ENCODE results near the gene ZNF200. TPM values are rescaled to one million over a fixed set of nuclear protein-coding genes. Genes with fewer than 3 reads are reported as not detected.

The ZNF200 gene
- total and polyA plus RNA-seq, 2 donors (not counting 3 experiments of a cell fraction or from before 2014, with no cell fraction given) = 2.8 to 10.0 TPM

- POLR2A ChIA-PET = no interaction called here
Observed at GRCh38 chr16:3189869-3190268, 45.1 kb downstream of the ZNF200 start.

GRCh38 chr16:3188925-3189825 is 45.8 kb downstream of the ZNF200 start:
- intact Hi-C loops (cut with micrococcal nuclease) (loop anchor here (1.0 to 2.0 kb wide), 3 partner anchors 74 to 116 kb away; partner anchors contain the start of genes TIGD7, ZNF263 and ZNF75A), dilution Hi-C loops (cut with MboI; ENCODE audit: extremely low pct_ligation_motif_present, low sequenced_read_pairs) (no loop called here)
- no peaks in the 10 kb centered on the region for H3K79me2 ChIP-seq (ENCODE audit: control insufficient read depth, insufficient read depth, low read length)
- no peaks in the 10 kb centered on the region for H4K20me1 ChIP-seq (replicated peaks; ENCODE audit: control insufficient read depth, extremely low read depth, insufficient read depth, low read length)
- H3K4me2 ChIP-seq (ENCODE audit: insufficient read depth, low read length) = peak overlapping the region; percentile 40
- FAIRE-seq (peak; percentile 68), DNase-seq (ENCODE audit: low read depth, low spot score) (peak; percentile 51)
- H3K9ac ChIP-seq (replicated peaks; ENCODE audit: extremely low read depth, insufficient read depth, low read length) = peak overlapping the region; percentile 5
- TF ChIP-seq MYC (IDR thresholded peaks at IDR 0.05; ENCODE audit: low read depth, low read length) (peak; percentile 3), POLR2A (IDR thresholded peaks at IDR 0.05; ENCODE audit: low read depth, low read length) (no peak)
- TF ChIP-seq, protein P1, sequence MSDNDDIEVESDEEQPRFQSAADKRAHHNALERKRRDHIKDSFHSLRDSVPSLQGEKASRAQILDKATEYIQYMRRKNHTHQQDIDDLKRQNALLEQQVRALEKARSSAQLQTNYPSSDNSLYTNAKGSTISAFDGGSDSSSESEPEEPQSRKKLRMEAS (IDR thresholded peaks at IDR 0.05; ENCODE audit: insufficient read depth, insufficient read length) = peak; percentile 4
- no peak overlapping the region for H3K27ac ChIP-seq (ENCODE audit: insufficient read depth, low read depth, low read length)
- ChIA-PET CTCF (interaction anchor here (0.7 to 1.1 kb wide), 3 partner anchors 14 to 268 kb away, joined by 3 read pairs; no protein-coding TSS in a partner anchor), POLR2A (no interaction called here)
- no peaks in the 10 kb centered on the region for H3K9me3 ChIP-seq (replicated peaks; ENCODE audit: control insufficient read depth, insufficient read depth, low read length)
- H3K4me1 ChIP-seq (ENCODE audit: control insufficient read depth, extremely low read depth, insufficient read depth, low read length) = peaks cover 16% of the 10 kb centered on the region
- H3K36me3 ChIP-seq (ENCODE audit: control insufficient read depth in 2 of 2, extremely low read depth in 1 of 2, insufficient read depth in 2 of 2, low read length in 2 of 2) = no peaks in the 10 kb centered on the region
- no TSS peak for BruUV-seq (replicated peaks)
- H2AFZ ChIP-seq (ENCODE audit: low read depth, low read length) = peak overlapping the region; percentile 86
- H3K27me3 ChIP-seq (ENCODE audit: control insufficient read depth in 2 of 2, insufficient read depth in 2 of 2, low read length in 2 of 2) = peaks cover 2 to 3% of the 10 kb centered on the region in 2 experiments
- H3K4me3 ChIP-seq (replicated peaks in 1 of 3; ENCODE audit: insufficient read depth in 1 of 3, low read depth in 1 of 3, low read length in 3 of 3) = peak overlapping the region; percentile 21 to 77 (median 49)
- no peaks in the 10 kb centered on the region for H3K9me1 ChIP-seq (replicated peaks; ENCODE audit: control insufficient read depth, extremely low read depth, insufficient read depth, low read length)

More at GRCh38 chr16:3189869-3190268, 45.1 kb downstream of the ZNF200 start:
- FAIRE-seq (no peak), DNase-seq (ENCODE audit: low read depth, low spot score) (no peak)
- intact Hi-C loops (cut with micrococcal nuclease) (loop anchor here (1.0 to 2.0 kb wide), 4 partner anchors 45 to 115 kb away; partner anchors contain the start of genes TIGD7, ZNF200, ZNF263 and ZNF75A), dilution Hi-C loops (cut with MboI; ENCODE audit: extremely low pct_ligation_motif_present, low sequenced_read_pairs) (no loop called here)
- no peak overlapping the region for H3K27ac ChIP-seq (ENCODE audit: insufficient read depth, low read depth, low read length)
- no peaks in the 10 kb centered on the region for H3K36me3 ChIP-seq (ENCODE audit: control insufficient read depth in 2 of 2, extremely low read depth in 1 of 2, insufficient read depth in 2 of 2, low read length in 2 of 2)
- H3K4me1 ChIP-seq (ENCODE audit: control insufficient read depth, extremely low read depth, insufficient read depth, low read length) = peaks cover 14% of the 10 kb centered on the region
- no peak for TF ChIP-seq FOS (IDR thresholded peaks at IDR 0.05; ENCODE audit: borderline replicate concordance, insufficient read depth, low read length)
- TF ChIP-seq GATA2 (IDR thresholded peaks at IDR 0.05; ENCODE audit: insufficient read depth, insufficient read length, low read depth, low read length) = no peak
- no peak for TF ChIP-seq JUN (IDR thresholded peaks at IDR 0.05; ENCODE audit: borderline replicate concordance, insufficient read depth, insufficient read length, low read depth)
- TF ChIP-seq, protein P1 (IDR thresholded peaks at IDR 0.05; ENCODE audit: insufficient read depth, insufficient read length) = no peak
- TF ChIP-seq POLR2AphosphoS5 (IDR thresholded peaks at IDR 0.05; ENCODE audit: insufficient read depth, low read depth, low read length) = no peak
- CTCF ChIA-PET = no interaction called here
- H3K4me3 ChIP-seq (replicated peaks in 1 of 3; ENCODE audit: insufficient read depth in 1 of 3, low read depth in 1 of 3, low read length in 3 of 3) = no peak overlapping the region
- peak overlapping the region; percentile 15 for H2AFZ ChIP-seq (ENCODE audit: low read depth, low read length)
- no peaks in the 10 kb centered on the region for H4K20me1 ChIP-seq (replicated peaks; ENCODE audit: control insufficient read depth, extremely low read depth, insufficient read depth, low read length)
- no peak overlapping the region for H3K9ac ChIP-seq (replicated peaks; ENCODE audit: extremely low read depth, insufficient read depth, low read length)
- peak overlapping the region; percentile 40 for H3K4me2 ChIP-seq (ENCODE audit: insufficient read depth, low read length)
- no TSS peak for BruUV-seq (replicated peaks)
- H3K9me3 ChIP-seq (replicated peaks; ENCODE audit: control insufficient read depth, insufficient read depth, low read length) = no peaks in the 10 kb centered on the region
- no peaks in the 10 kb centered on the region for H3K9me1 ChIP-seq (replicated peaks; ENCODE audit: control insufficient read depth, extremely low read depth, insufficient read depth, low read length)
- peaks cover 3 to 4% of the 10 kb centered on the region in 2 experiments for H3K27me3 ChIP-seq (ENCODE audit: control insufficient read depth in 2 of 2, insufficient read depth in 2 of 2, low read length in 2 of 2)
- H3K79me2 ChIP-seq (ENCODE audit: control insufficient read depth, insufficient read depth, low read length) = no peaks in the 10 kb centered on the region

All from endothelial cell of umbilical vein (primary cell).